H7 (cell line): ENCODE results near the gene ARHGAP36. TPM values are rescaled to one million over a fixed set of nuclear protein-coding genes. Genes with fewer than 3 reads are reported as not detected.

ENCODE experiments used
- DNase-seq: peaks from one replicate; pipeline ENCODE4 v3.0.0; 2012
- H3K27me3 ChIP-seq: 2 replicates; pipeline ENCODE4 v1.6.0; 2011; ENCODE audit warnings: mild to moderate bottlenecking, low read length; ENCODE audit not compliant: control insufficient read depth, insufficient read depth
- H3K36me3 ChIP-seq: replicated peaks from 2 replicates; pipeline ENCODE4 v1.5.1; 2011; ENCODE audit warnings: low read length; ENCODE audit not compliant: control insufficient read depth, insufficient read depth
- H3K4me3 ChIP-seq: 2 replicates; pipeline ENCODE4 v1.5.1; 2011; ENCODE audit warnings: low read depth, mild to moderate bottlenecking, control low read depth, low read length, moderate library complexity; ENCODE audit not compliant: insufficient read depth
- total RNA-seq: library from RNA; depleted of rRNA; stranded (reverse); fragments of >200 nt; shearing (Covaris generic); gene quantifications from 2 replicates; pipeline ENCODE4 v1.2.3, GENCODE V29; 2014; rRNA removed

ARHGAP36 gene
- total RNA-seq, 1 experiment from 2014 or later = 0.28 TPM

DNA sequence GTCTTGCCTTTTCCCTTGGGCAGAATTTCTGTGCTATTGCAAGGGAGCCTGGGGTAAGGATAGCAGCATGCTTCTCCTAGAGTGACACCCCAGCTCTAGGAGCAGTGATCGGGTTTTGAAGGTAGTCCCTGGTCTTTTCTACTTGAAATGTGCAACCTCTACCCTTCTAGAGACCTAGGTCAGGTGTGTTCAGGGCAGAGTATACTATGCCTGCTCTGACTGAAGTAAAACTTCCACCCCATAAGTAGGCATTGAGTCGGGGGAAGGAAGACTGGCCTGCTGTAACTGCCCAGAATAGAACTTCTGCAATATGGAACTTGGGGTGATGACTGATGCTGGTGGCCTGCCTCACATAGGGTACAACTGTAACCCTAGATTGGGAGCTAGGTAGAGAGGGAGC is 80.9 kb downstream of the ARHGAP36 start:
- H3K4me3 ChIP-seq = no peak overlapping the region
- no peaks in the 10 kb centered on the region; the same call in 1 of the 2 replicates for H3K27me3 ChIP-seq
- no peaks in the 10 kb centered on the region for H3K36me3 ChIP-seq
- DNase-seq = no peak

Other genes with a start within 250 kb of the ARHGAP36 start
- 17.5 and 21.3 TPM in 2 replicates for gene ENOX2, start 155.1 kb upstream of the ARHGAP36 start, total RNA-seq
- gene IGSF1, start 231.0 kb downstream of the ARHGAP36 start, total RNA-seq = 13.4 and 17.8 TPM in 2 replicates